ELR (cell line): ENCODE results near the gene UBXN6.

Experiments used
- DNase-seq: peaks from one replicate; pipeline ENCODE4 v3.0.0-alpha.2; 2015; ENCODE audit warnings: low read depth

Gene UBXN6, protein sequence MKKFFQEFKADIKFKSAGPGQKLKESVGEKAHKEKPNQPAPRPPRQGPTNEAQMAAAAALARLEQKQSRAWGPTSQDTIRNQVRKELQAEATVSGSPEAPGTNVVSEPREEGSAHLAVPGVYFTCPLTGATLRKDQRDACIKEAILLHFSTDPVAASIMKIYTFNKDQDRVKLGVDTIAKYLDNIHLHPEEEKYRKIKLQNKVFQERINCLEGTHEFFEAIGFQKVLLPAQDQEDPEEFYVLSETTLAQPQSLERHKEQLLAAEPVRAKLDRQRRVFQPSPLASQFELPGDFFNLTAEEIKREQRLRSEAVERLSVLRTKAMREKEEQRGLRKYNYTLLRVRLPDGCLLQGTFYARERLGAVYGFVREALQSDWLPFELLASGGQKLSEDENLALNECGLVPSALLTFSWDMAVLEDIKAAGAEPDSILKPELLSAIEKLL

DNA sequence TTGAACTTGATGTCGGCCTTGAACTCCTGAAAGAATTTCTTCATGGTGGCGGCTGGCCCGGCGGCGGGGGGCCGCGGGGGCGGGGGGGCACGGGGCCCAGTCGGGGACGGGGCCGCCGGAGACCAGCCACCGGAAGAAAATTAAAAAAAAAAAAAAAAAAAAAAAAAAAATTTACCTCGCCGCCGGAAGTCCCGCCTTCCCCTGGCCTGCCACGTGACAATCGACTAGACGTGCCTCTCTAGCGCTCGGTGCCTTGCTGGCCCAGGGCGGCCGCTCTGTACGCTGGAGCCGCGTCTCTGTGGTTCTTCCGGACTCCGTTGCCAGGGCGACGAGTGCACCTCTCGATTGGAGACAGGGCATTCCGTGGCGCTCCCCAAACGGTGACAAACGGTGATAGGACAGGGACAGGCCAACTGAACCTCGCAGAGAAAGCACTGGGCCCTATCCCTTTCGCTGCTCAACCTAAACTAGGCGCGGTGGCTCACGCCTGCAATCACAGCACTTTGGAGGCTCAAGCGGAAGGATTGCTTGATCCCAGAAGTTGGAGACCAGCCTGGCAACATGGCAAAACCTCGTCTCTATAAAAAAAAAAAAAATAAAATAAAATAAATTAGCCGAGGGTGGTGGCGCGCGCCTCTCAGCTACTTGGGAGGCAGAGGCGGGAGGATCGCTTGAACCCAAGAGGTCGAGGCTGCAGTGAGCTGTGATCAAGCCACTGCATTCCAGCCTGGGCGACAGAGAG, at the start of gene UBXN6:
UBXN6 (minus strand) TSS at position 141 of the 742 bp plus-strand sequence; CDS start at position 44, 97 bp downstream.
- peak; percentile 99 for DNase-seq

DNA sequence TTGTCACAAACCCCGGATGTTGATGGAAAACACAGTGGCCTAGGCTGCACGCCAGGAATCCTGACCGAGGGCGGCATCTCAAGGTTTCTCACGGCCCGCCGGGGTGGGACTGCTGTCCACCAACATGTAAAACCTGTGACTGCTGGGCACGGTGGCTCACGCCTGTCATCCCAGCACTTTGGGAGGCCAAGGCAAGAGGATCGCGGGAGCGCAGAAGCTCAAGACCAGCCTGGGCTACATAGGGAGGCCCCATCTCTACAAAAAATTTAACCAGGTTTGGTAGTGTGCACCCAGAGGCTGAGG, 49.5 kb upstream of the UBXN6 start:
- DNase-seq = no peak

DNA sequence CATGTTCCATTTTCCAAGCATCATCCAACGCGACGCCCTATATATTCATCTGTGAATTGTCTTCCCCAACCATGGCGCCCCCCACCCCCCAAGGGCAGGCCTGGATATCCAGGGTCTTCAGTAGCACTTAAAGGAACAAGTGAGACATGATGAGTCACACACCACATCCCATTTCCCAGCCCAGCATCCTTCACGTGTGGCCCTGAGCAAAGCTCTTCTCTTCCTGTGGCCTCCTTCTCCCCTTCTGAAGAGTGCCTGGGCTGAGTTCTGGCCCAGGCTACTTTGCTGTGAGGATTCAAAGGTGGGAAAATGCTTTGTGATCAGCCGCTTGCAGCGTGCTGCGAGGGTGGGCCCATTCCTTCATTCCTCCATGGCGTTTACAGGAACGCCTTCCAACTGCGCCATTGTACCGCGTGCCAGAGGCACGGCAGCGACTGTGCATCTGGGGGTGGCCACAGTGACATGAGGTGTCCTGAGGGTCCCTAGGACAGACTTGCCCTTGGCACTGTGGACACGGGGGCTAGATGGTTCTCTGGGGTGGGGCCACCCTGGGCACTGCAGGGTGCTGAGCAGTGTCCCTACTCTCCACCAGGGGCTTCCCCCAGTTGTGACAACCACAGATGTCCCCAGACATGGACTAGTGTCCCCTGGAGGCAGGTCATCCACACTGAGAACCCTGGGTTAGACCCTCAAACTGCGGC, 49.0 kb upstream of the UBXN6 start:
- peak; percentile 89 for DNase-seq

DNA sequence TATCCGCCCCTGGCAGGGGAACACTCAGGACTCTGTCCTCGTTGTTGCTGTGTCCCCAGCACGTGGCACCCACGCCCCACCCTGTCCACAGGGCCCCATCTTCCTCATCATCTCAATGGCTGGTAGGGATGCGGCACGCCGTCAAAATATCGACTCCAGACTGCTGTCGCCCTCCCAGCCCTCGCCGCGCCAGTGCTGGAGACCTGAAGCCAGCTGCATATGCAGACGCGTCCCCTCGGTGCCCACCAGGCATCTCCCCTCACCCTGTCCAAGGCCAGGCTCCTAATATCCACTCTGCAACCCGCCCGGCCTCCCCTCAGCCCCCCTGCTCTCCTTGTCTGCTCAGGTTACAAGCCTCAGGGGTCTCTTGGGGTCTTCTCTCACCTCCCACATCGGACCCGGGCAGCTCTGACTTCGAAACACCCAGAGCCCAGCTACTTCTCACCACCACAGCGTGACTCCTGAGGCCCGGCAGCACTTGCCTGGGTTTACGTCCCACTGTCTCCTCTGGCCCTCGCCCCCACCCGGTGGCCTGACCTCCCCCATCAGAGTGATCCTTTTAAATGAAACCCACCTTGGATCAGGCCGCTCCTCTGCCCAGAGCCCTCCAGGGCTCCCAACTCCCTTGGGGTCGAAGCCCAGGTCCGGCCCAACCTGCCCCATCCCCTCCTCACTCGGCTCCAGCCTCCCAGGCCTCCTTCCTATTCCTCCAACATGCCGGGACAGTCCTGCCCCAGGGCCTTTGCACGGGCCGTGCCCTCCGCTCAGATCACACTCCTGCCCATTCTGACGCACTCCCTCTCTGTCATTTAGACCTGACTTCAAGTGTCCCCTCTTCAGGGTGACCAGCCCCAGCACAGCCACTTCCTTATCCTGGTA, 48.2 kb upstream of the UBXN6 start:
- DNase-seq = no peak

DNA sequence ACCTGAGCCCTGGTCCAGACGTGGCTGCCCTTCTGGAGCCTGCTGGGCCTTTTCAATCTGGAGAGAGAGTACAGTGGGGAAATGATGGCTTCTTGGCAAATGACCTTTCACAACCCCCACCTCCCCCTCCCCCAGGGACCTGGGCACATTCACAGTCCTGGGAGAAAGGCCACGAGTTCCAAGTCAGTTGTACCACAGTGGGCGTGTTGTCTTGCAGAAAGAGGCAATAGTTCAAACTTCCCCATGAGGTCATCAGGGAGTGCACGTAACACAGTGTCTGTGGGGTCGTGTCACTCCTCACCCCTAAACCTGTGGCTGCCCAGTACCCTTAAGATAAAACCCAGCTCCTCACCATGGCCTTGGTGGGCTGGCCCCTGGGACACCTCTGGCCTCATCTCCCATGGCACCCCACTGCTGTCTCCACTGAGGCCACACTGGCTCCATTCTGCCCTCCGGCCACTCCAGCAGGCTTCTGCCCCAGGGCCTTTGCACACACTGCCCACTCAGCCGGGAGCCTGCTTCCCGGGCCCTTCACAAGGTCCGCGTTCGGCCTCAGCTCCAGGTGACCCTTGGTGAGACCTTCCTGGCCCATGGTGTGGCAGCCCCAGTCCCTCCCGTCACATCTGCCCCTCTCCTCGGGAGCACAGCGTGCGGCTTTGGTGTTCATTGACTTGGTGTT, 47.4 kb upstream of the UBXN6 start:
- DNase-seq = no peak

DNA sequence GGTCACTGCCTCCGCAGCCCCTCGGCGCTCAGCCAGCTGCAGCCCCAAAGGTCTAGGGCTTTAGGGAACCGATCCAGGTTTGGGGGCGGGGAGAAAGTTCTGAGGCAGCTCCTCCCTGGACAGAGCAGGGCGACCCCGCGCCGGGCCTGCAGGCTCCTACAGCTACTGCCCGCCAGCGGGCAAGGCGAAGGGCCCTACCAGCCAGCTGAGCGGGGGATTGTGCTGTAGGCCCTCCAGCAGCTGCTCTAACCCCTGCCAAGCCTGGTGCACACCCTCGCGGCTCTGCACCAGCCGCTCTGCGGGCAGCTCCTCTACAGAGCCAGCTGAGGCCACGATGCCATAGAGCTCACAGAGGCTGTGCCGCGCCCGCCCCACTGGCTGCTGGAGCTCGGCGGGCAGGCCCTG, 46.7 kb upstream of the UBXN6 start:
- DNase-seq = no peak

DNA sequence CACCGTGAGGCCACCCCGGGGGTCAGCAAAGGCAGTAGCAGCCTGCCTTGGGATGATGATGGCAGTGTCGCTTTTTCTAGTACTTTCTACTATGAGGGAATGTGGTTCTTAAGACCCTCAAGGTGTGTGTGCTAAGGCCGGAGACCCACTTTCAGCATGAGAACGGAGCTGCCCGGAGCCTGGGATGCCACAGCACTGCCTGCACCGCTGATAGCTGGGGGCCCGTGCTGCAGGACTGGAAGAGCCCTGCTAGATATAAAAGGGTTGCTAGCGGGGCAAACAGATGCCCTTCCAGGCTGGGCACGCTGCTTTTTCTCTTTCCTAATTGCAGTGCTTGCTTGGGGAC, 46.2 kb upstream of the UBXN6 start:
- DNase-seq = no peak

DNA sequence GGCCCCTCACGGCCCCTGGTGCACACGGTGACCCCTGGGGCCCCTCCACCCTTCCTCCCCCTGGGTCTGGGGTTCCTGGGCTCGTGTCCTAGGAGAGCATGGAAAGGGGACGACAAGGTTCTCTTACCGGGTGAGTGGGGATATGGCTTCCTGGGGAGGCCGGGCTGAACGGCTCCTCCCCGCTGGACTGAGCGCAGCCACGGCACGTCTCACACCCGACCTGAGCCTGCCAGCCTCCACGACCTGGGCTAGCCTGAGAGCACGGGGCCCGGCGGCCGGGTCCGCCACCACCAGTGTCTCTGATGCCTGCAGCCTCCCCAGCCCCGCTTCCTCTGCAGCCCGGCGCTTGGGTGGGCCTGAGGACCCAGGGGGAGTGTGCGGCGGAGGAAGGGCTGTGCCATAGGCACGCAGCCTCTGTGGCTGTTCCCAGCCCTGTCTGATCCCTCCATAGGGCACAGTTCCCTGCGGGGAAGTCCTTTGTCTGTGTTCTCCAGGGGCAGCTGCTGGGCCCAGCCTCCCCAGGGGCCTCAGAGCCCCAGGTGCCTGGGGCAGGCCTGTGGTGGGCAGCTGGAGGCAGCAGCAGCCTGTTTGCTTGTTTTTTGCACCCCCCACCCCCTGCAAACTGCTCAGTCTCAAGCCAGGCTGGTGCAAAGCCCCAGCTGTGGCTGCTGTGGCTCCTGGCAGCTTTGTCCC, 45.7 kb upstream of the UBXN6 start:
- no peak for DNase-seq

DNA sequence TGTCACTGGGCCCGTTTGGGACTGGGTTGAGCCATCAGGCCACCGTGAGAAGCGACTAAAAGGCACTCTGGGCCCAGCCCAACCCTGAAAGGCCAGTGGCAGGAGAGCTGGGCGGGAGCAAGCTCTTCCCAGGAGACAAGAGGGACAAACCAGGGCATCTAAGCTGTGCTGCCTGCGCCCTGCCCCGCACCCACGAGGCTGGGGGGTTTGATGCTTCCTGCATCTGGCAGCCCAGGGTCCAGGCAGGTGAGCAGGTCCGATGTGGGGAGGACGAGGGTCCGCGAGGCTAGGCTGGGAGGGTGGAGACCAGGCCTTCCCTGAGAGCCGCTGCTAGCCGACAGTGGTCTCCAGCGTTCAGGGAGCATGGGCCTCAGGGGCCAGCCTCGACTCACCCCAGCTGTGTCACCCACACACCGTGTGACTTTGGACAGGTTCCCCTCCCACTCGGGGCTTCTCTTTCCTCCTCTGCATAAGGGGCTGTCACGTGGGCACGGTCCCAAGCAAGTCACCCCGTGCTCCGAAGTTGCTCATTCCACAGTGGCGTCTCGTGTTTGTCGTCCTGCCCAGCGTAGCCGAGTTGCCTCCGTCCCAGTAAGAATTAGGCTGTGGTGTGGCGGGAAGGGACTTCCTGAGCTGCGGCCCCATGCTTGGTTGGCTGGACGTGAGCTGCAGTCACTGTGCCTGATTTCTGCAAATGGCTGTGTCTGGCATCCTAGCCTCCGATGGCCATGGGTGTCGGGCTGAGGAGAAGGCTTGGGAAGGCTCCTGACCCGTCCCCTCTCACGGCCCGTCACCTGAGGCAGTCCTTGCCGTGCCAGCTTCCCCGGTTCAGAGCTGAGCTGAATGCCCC, 44.9 kb upstream of the UBXN6 start:
- no peak for DNase-seq

DNA sequence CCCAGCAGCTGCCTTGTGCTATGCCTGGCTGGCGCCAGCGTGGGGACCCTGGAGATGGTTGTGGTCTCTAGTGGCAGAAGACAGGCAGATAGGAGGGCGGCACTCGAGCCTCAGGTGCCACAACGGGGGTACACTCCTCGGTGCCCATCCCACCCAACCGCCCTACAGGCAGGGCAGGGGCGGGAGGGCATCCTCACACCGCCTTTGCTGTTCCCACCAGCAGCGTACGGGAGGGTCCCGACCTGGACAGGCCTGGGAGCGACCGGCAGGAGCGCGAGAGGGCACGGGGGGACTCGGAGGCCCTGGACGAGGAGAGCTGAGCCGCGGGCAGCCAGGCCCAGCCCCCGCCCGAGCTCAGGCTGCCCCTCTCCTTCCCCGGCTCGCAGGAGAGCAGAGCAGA, 44.1 kb upstream of the UBXN6 start:
- no peak for DNase-seq

DNA sequence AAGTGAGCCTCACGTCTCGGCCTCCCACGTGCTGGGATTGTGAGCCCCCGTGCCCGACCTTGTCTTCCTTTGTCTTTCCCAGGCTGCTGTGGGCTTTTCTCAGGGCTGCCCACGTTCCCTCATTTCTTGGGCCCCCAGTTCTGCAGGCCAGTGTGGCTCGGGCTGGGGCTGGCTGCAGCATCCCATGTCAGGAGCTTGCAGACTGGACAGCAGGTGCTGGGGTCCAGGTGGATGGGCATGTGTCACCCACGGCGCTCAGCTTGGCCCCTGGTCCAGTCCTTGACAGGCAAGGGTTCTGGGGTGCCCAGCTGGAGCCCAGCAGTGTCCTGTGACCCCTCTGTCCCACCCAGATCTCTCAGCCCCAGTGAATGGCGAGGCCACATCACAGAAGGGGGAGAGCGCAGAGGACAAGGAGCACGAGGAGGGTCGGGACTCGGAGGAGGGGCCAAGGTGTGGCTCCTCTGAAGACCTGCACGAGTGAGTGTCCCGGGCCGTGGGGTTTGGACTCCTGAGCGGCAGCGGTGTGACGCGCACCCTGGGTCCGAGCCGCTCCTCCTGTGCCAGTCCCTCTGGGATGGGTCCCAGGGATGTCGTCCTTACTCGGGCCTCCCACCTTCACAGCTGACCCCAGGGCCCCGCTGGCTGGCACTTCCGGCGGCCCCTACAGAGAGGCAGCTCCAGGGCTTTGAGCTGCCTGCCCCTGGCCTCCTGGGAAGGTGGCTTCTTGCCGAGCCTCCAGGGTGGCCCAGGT, 43.4 kb upstream of the UBXN6 start:
- DNase-seq = no peak

DNA sequence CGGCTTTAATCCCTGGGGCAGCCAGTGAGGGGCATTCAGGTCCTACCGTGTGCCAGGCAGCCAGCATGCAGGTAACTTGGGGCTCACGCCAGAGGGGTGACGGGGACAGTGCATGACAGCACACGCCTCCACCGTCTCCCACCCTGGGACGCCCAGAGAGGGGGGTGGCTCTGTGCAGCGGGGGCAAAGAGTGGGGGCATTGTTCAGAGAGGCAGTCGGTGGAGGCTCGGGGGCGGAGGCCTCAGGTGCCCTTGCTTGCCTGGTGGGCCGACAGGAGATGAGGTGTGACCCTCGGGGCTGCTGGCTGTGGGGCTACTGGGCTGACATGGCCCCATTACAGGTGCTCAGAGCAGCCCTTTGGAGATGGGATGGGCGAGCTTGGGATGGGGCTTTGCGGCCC, 42.3 kb upstream of the UBXN6 start:
- no peak for DNase-seq

DNA sequence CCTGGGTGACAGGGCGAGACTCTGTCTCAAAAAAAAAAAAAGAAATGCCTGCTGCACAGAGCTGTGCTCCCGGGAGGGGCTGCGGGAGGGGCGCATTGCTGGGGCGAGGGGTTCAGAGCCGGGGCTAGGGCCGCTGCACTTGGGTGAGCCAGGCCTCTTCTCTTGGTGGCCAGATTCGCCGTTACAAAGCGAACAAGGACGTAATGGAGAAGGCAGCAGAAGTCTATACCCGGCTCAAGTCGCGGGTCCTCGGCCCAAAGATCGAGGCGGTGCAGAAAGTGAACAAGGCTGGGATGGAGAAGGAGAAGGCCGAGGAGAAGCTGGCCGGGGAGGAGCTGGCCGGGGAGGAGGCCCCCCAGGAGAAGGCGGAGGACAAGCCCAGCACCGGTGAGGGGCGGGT, 41.7 kb upstream of the UBXN6 start:
- no peak for DNase-seq

DNA sequence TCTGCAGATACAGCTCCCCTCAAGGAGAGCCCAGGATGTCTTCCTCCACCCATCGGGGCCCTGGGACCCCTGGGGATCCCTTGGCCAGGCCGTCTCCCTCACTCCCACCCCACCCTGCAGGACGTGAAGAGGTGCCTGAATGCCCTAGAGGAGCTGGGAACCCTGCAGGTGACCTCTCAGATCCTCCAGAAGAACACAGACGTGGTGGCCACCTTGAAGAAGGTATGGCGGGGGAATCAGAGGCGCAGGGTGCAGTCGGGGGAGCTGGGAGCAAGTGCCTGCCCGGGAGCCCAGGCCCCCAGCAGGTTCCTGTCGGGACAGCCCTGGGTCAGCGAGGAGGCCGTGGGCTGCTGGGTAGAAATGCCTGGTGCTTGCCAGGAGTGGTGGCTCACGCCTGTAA, 41.1 kb upstream of the UBXN6 start:
- no peak for DNase-seq

DNA sequence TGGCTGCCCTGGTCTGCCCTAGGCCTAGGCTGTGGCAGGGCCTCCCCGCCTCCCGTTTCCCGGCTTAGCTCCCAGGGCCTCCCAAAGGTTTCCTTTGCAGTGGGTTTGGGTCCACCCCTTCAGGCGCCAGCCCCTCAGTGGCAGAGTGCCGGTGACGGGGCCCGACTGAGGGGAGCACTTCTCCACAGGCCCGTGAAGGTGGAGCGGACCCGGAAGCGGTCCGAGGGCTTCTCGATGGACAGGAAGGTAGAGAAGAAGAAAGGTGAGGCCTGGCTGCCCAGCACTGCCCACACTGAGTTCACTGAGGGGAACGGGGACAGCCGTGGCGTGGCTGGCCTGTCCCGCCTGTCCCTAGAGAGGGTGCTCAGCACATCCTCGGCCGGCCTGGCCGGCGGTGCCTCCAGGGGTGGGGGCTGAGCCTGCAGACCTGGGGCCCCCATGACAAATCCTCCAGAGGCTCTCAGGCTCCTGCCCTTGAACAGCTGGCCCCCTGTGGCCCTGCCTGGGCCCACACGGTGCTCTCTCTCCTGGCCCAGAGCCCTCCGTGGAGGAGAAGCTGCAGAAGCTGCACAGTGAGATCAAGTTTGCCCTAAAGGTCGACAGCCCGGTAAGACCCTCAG, 40.3 kb upstream of the UBXN6 start:
- no peak for DNase-seq

DNA sequence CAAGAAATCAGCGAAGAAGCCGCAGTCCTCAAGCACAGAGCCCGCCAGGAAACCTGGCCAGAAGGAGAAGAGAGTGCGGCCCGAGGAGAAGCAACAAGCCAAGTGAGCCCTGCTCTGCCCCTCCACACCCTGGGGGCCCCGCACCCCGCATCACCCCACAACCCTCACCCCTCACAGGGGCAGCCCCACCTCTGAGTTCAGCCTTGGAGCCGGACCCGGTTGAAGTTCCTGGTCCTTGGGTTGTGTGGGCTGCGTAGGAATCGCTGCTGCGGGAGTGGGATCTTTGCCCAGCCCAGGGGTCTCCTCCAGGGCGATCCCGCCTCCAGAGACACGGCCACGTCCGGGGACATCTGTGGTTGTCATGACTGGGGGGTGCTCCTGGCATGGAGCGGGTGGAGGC, 38.7 kb upstream of the UBXN6 start:
- no peak for DNase-seq

DNA sequence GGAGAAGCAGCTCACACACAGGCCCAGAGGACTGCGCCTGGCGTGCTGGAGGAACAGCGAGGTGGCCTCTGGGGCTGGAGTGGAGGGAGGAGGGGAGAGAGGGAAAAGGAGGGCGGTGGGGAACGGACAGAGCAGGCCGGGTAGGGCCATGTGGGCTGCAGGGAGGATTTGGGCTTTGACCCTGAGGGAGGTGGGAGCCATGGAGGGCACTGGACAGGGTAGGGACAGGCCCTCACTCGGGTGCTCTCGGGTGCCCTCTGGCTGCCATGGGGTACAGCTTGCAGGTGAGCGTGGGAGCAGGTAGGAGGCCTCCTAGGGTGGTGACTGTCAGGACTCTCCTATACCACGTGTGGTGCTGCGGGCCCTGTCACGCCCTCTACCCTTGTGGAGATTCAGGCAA, 37.9 kb upstream of the UBXN6 start:
- no peak for DNase-seq

DNA sequence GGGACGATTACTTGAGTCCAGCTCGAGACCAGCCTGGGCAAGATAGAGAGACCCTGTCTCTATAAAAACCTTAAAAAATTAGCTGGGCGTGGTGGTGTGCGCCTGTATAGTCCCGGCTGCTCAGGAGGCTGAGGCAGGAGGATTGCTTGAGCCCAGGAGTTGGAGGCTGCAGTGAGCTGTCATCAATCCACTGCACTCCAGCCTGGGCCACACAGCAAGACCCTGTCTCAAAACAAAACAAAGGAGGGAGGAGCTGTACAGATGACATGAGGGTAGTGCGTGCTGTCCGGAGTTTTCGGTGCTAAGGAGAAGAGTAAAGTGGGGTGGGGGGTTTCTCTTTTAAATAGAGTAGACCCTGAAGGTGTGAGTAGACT, 37.1 kb upstream of the UBXN6 start:
- DNase-seq = no peak
